Keratinocyte (primary cell): ENCODE measurements around the gene TICRR. TPM values are rescaled to one million over a fixed set of nuclear protein-coding genes. Genes with fewer than 3 reads are reported as not detected.

Experiments
- DNase-seq: peaks from one replicate; pipeline ENCODE4 v3.0.0-alpha.2; 2011; ENCODE audit warnings: low read depth, missing footprints, low spot score
- FAIRE-seq: peaks from 2 replicates; lab custom pipeline; 2011; peaks lifted over from hg19 to GRCh38; lab: Jason Lieb, UNC
- H2AFZ ChIP-seq: 2 replicates; pipeline ENCODE4 v1.6.0; 2012; ENCODE audit warnings: low read length, control low read depth, inconsistent platforms; ENCODE audit not compliant: control insufficient read depth
- H3K27ac ChIP-seq: 2 replicates; pipeline ENCODE4 v1.5.1; 2011; ENCODE audit warnings: low read length; ENCODE audit not compliant: control insufficient read depth, insufficient read depth
- H3K27me3 ChIP-seq: 3 replicates; pipeline ENCODE4 v1.6.0; 2011; ENCODE audit warnings: low read length; ENCODE audit not compliant: control insufficient read depth, insufficient read depth; ENCODE audit errors: extremely low read depth
- H3K36me3 ChIP-seq, 2 experiments: 2 replicates in 1 of 2; 3 replicates in 1 of 2; pipeline ENCODE4 v1.5.1; 2011; ENCODE audit warnings: low read length in 2 of 2, mild to moderate bottlenecking in 1 of 2; ENCODE audit not compliant: control insufficient read depth in 2 of 2, insufficient read depth in 2 of 2; ENCODE audit errors: extremely low read depth in 1 of 2
- H3K4me1 ChIP-seq: 3 replicates; pipeline ENCODE4 v1.5.1; 2011; ENCODE audit warnings: low read length; ENCODE audit not compliant: control insufficient read depth, insufficient read depth; ENCODE audit errors: extremely low read depth
- H3K4me2 ChIP-seq: 3 replicates; pipeline ENCODE4 v1.6.0; 2011; ENCODE audit warnings: low read depth, low read length; ENCODE audit not compliant: control insufficient read depth, insufficient read depth; ENCODE audit errors: extremely low read depth
- H3K4me3 ChIP-seq, 3 experiments: fragments of 200-600 bp in 1 of 3; sonication (generic) in 1 of 3; 2 replicates in 2 of 3; 3 replicates in 1 of 3; pipeline ENCODE4 v1.5.1; 2011 to 2016; ENCODE audit warnings: low read length in 3 of 3, mild to moderate bottlenecking in 3 of 3, control low read depth in 2 of 3, inconsistent platforms in 1 of 3, low read depth in 1 of 3, mixed read lengths in 1 of 3, mixed run types in 1 of 3, moderate library complexity in 1 of 3; ENCODE audit not compliant: control insufficient read depth in 2 of 3, insufficient read depth in 2 of 3; ENCODE audit errors: extremely low read depth in 1 of 3
- H3K79me2 ChIP-seq: 2 replicates; pipeline ENCODE4 v1.6.0; 2012; ENCODE audit warnings: low read length; ENCODE audit not compliant: control insufficient read depth, insufficient read depth
- H3K9ac ChIP-seq: 3 replicates; pipeline ENCODE4 v1.6.0; 2011; ENCODE audit warnings: low read length; ENCODE audit not compliant: control insufficient read depth, insufficient read depth; ENCODE audit errors: extremely low read depth
- H3K9me1 ChIP-seq: 3 replicates; pipeline ENCODE4 v1.6.0; 2011; ENCODE audit warnings: low read length; ENCODE audit not compliant: control insufficient read depth, insufficient read depth; ENCODE audit errors: extremely low read depth
- H3K9me3 ChIP-seq: 2 replicates; pipeline ENCODE4 v1.5.1; 2012; ENCODE audit warnings: low read depth, low read length; ENCODE audit not compliant: control insufficient read depth
- H4K20me1 ChIP-seq: 3 replicates; pipeline ENCODE4 v1.6.0; 2011; ENCODE audit warnings: low read length; ENCODE audit not compliant: control insufficient read depth, insufficient read depth; ENCODE audit errors: extremely low read depth
- EZH2 ChIP-seq: IDR thresholded peaks from one replicate; pipeline ENCODE4 v1.6.1; 2012; ENCODE audit warnings: inconsistent platforms, mild to moderate bottlenecking, low read length, moderate library complexity
- dilution Hi-C: fragments of 300-500 bp; cut with MboI; formaldehyde crosslinking; loops from one replicate; pipeline ENCODE4 v1.7.0; 2020; ENCODE audit warnings: low sequenced_read_pairs; ENCODE audit not compliant: extremely low pct_ligation_motif_present
- polyA plus RNA-seq, 5 experiments: library from polyadenylated mRNA; depleted of rRNA in 3 of 5; stranded (reverse) in 3 of 5; stranded (forward) in 1 of 5; unstranded in 1 of 5; fragments of >200 nt; gene quantifications; 1 replicate in 1 of 5; 2 replicates in 3 of 5; 3 replicates in 1 of 5; pipeline versions ENCODE4 v1.2.1 to v1.2.3, GENCODE V29; 2011 to 2012; ENCODE audit warnings: missing spikeins in 2 of 5, low read depth in 1 of 5, low replicate concordance in 1 of 5
- TF ChIP-seq, protein P1 (sequence below), 3 experiments: IDR thresholded peaks in 1 of 3; conservative IDR thresholded peaks in 1 of 3; optimal IDR thresholded peaks in 1 of 3; 2 replicates in 2 of 3; 3 replicates in 1 of 3; pipeline versions ENCODE3 to v1.5.1; 2011; ENCODE audit warnings: low read length in 3 of 3, mild to moderate bottlenecking in 3 of 3, moderate library complexity in 2 of 3, control low read depth in 1 of 3, inconsistent platforms in 1 of 3; ENCODE audit not compliant: insufficient read depth in 2 of 3; ENCODE audit errors: extremely low read depth in 1 of 3

The TICRR gene
- polyA plus RNA-seq, 1 donor (not counting 4 experiments of a cell fraction or from before 2014, with no cell fraction given): 2.9 TPM

DNA sequence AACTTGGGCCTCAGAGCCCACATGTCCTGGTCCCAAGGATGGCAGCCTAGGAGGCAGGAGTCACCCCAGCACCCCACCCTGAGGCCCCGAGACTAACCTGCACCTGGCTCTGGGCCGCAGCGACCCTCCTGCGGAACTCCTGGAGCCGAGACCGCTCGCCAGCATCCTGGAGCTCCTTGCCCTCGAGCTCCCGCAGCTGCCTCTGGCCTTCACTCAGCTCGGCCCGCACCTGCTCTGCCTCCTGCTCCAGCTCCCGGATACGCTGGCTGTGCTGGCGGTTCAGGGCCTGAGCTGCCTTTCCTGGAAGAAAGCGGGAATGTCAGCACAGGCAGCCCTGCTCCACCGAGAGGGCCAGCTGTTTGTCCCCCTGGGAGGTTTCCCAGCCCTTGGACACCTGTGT is 66.8 kb downstream of the TICRR start:
- Histone ChIP-seq H3K79me2 (no peaks in the 10 kb centered on the region), H3K36me3 (no peaks in the 10 kb centered on the region), H4K20me1 (no peaks in the 10 kb centered on the region), H3K9me1 (no peaks in the 10 kb centered on the region), H3K27me3 (no peaks in the 10 kb centered on the region), H3K4me1 (no peaks in the 10 kb centered on the region), H3K4me3 (no peak overlapping the region), H3K27ac (no peak overlapping the region), H3K9ac (no peak overlapping the region), H2AFZ (no peak overlapping the region), H3K4me2 (no peak overlapping the region), H3K9me3 (no peaks in the 10 kb centered on the region)
- DNase-seq (no peak), FAIRE-seq (no peak)
- dilution Hi-C loops: no loop called here
- TF ChIP-seq EZH2: no peak
- TF ChIP-seq, protein P1, sequence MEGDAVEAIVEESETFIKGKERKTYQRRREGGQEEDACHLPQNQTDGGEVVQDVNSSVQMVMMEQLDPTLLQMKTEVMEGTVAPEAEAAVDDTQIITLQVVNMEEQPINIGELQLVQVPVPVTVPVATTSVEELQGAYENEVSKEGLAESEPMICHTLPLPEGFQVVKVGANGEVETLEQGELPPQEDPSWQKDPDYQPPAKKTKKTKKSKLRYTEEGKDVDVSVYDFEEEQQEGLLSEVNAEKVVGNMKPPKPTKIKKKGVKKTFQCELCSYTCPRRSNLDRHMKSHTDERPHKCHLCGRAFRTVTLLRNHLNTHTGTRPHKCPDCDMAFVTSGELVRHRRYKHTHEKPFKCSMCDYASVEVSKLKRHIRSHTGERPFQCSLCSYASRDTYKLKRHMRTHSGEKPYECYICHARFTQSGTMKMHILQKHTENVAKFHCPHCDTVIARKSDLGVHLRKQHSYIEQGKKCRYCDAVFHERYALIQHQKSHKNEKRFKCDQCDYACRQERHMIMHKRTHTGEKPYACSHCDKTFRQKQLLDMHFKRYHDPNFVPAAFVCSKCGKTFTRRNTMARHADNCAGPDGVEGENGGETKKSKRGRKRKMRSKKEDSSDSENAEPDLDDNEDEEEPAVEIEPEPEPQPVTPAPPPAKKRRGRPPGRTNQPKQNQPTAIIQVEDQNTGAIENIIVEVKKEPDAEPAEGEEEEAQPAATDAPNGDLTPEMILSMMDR (optimal IDR thresholded peaks at IDR 0.05 in 1 of 3, IDR thresholded peaks at IDR 0.05 in 1 of 3, conservative IDR thresholded peaks at IDR 0.05 in 1 of 3; ENCODE audit: extremely low read depth in 1 of 3, insufficient read depth in 2 of 3, low read length in 3 of 3): no peak

DNA sequence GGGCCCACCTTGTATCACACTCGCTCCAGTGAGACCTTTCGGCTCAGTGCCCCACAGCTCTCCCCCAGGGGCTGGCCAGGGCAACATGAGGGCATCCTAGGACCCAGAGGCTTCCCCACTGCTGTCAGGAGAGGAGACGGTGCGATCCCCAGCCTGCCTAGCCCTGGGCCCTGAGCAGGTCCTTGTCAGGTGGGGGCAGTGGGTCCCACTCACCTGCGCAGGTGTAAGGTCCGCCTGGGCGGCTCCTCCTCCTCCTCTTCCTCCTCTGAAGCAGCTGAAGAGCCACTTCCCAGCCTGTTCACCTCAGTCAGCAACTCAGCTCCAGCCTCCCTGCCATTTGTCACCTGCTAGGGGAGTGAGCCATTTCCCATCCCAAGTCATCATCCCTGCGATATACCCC is 70.4 kb downstream of the TICRR start:
- Histone ChIP-seq H3K27me3 (no peaks in the 10 kb centered on the region), H3K27ac (no peak overlapping the region), H3K9ac (no peak overlapping the region), H3K4me3 (no peak overlapping the region), H3K9me3 (no peaks in the 10 kb centered on the region), H3K4me1 (no peaks in the 10 kb centered on the region), H3K9me1 (no peaks in the 10 kb centered on the region), H2AFZ (no peak overlapping the region), H4K20me1 (no peaks in the 10 kb centered on the region), H3K36me3 (no peaks in the 10 kb centered on the region), H3K79me2 (no peaks in the 10 kb centered on the region), H3K4me2 (no peak overlapping the region)
- TF ChIP-seq EZH2: no peak
- TF ChIP-seq, protein P1 (optimal IDR thresholded peaks at IDR 0.05 in 1 of 3, IDR thresholded peaks at IDR 0.05 in 1 of 3, conservative IDR thresholded peaks at IDR 0.05 in 1 of 3; ENCODE audit: extremely low read depth in 1 of 3, insufficient read depth in 2 of 3, low read length in 3 of 3): no peak
- dilution Hi-C loops: no loop called here
- DNase-seq (no peak), FAIRE-seq (no peak)
